ENCODE results near the gene PIK3CA. TPM values are rescaled to one million over a fixed set of nuclear protein-coding genes. Genes with fewer than 3 reads are reported as not detected.

The PIK3CA gene
- total RNA-seq, 1 experiment from 2014 or later: 27.6 TPM

Other genes starting within 250 kb of the PIK3CA start
- gene ZMAT3, start 76.5 kb upstream of the PIK3CA start, total RNA-seq (2021; ENCODE audit: unreplicated experiment): 14.6 TPM
- gene KCNMB3, start 102.8 kb downstream of the PIK3CA start, total RNA-seq (2021; ENCODE audit: unreplicated experiment): 5.8 TPM
- gene ZNF639, start 174.7 kb downstream of the PIK3CA start, total RNA-seq (2021; ENCODE audit: unreplicated experiment): 56.1 TPM
- gene MFN1, start 199.4 kb downstream of the PIK3CA start, total RNA-seq (2021; ENCODE audit: unreplicated experiment): 73.5 TPM